Keratinocyte (primary cell): ENCODE measurements around the gene RAB3IP. TPM values are rescaled to one million over a fixed set of nuclear protein-coding genes. Genes with fewer than 3 reads are reported as not detected.
"Not testable (repeated sequence)": the region's sequence is repeated elsewhere in the genome, so short reads cannot be mapped to it uniquely, and the experiment has no call there.

Experiments used
- DNase-seq: peaks from one replicate; pipeline ENCODE4 v3.0.0-alpha.2; 2011; ENCODE audit warnings: low read depth, missing footprints, low spot score
- FAIRE-seq: peaks from 2 replicates; lab custom pipeline; 2011; peaks lifted over from hg19 to GRCh38; lab: Jason Lieb, UNC
- H2AFZ ChIP-seq: 2 replicates; pipeline ENCODE4 v1.6.0; 2012; ENCODE audit warnings: low read length, control low read depth, inconsistent platforms; ENCODE audit not compliant: control insufficient read depth
- H3K27ac ChIP-seq: 2 replicates; pipeline ENCODE4 v1.5.1; 2011; ENCODE audit warnings: low read length; ENCODE audit not compliant: control insufficient read depth, insufficient read depth
- H3K27me3 ChIP-seq: 3 replicates; pipeline ENCODE4 v1.6.0; 2011; ENCODE audit warnings: low read length; ENCODE audit not compliant: control insufficient read depth, insufficient read depth; ENCODE audit errors: extremely low read depth
- H3K36me3 ChIP-seq, 2 experiments: 2 replicates in 1 of 2; 3 replicates in 1 of 2; pipeline ENCODE4 v1.5.1; 2011; ENCODE audit warnings: low read length in 2 of 2, mild to moderate bottlenecking in 1 of 2; ENCODE audit not compliant: control insufficient read depth in 2 of 2, insufficient read depth in 2 of 2; ENCODE audit errors: extremely low read depth in 1 of 2
- H3K4me1 ChIP-seq: 3 replicates; pipeline ENCODE4 v1.5.1; 2011; ENCODE audit warnings: low read length; ENCODE audit not compliant: control insufficient read depth, insufficient read depth; ENCODE audit errors: extremely low read depth
- H3K4me2 ChIP-seq: 3 replicates; pipeline ENCODE4 v1.6.0; 2011; ENCODE audit warnings: low read depth, low read length; ENCODE audit not compliant: control insufficient read depth, insufficient read depth; ENCODE audit errors: extremely low read depth
- H3K4me3 ChIP-seq, 3 experiments: fragments of 200-600 bp in 1 of 3; sonication (generic) in 1 of 3; 2 replicates in 2 of 3; 3 replicates in 1 of 3; pipeline ENCODE4 v1.5.1; 2011 to 2016; ENCODE audit warnings: low read length in 3 of 3, mild to moderate bottlenecking in 3 of 3, control low read depth in 2 of 3, inconsistent platforms in 1 of 3, low read depth in 1 of 3, mixed read lengths in 1 of 3, mixed run types in 1 of 3, moderate library complexity in 1 of 3; ENCODE audit not compliant: control insufficient read depth in 2 of 3, insufficient read depth in 2 of 3; ENCODE audit errors: extremely low read depth in 1 of 3
- H3K79me2 ChIP-seq: 2 replicates; pipeline ENCODE4 v1.6.0; 2012; ENCODE audit warnings: low read length; ENCODE audit not compliant: control insufficient read depth, insufficient read depth
- H3K9ac ChIP-seq: 3 replicates; pipeline ENCODE4 v1.6.0; 2011; ENCODE audit warnings: low read length; ENCODE audit not compliant: control insufficient read depth, insufficient read depth; ENCODE audit errors: extremely low read depth
- H3K9me1 ChIP-seq: 3 replicates; pipeline ENCODE4 v1.6.0; 2011; ENCODE audit warnings: low read length; ENCODE audit not compliant: control insufficient read depth, insufficient read depth; ENCODE audit errors: extremely low read depth
- H3K9me3 ChIP-seq: 2 replicates; pipeline ENCODE4 v1.5.1; 2012; ENCODE audit warnings: low read depth, low read length; ENCODE audit not compliant: control insufficient read depth
- H4K20me1 ChIP-seq: 3 replicates; pipeline ENCODE4 v1.6.0; 2011; ENCODE audit warnings: low read length; ENCODE audit not compliant: control insufficient read depth, insufficient read depth; ENCODE audit errors: extremely low read depth
- EZH2 ChIP-seq: IDR thresholded peaks from one replicate; pipeline ENCODE4 v1.6.1; 2012; ENCODE audit warnings: inconsistent platforms, mild to moderate bottlenecking, low read length, moderate library complexity
- dilution Hi-C: fragments of 300-500 bp; cut with MboI; formaldehyde crosslinking; loops from one replicate; pipeline ENCODE4 v1.7.0; 2020; ENCODE audit warnings: low sequenced_read_pairs; ENCODE audit not compliant: extremely low pct_ligation_motif_present
- polyA plus RNA-seq, 5 experiments: library from polyadenylated mRNA; depleted of rRNA in 3 of 5; stranded (reverse) in 3 of 5; stranded (forward) in 1 of 5; unstranded in 1 of 5; fragments of >200 nt; gene quantifications; 1 replicate in 1 of 5; 2 replicates in 3 of 5; 3 replicates in 1 of 5; pipeline versions ENCODE4 v1.2.1 to v1.2.3, GENCODE V29; 2011 to 2012; ENCODE audit warnings: missing spikeins in 2 of 5, low read depth in 1 of 5, low replicate concordance in 1 of 5
- TF ChIP-seq, protein P1 (sequence below), 3 experiments: IDR thresholded peaks in 1 of 3; conservative IDR thresholded peaks in 1 of 3; optimal IDR thresholded peaks in 1 of 3; 2 replicates in 2 of 3; 3 replicates in 1 of 3; pipeline versions ENCODE3 to v1.5.1; 2011; ENCODE audit warnings: low read length in 3 of 3, mild to moderate bottlenecking in 3 of 3, moderate library complexity in 2 of 3, control low read depth in 1 of 3, inconsistent platforms in 1 of 3; ENCODE audit not compliant: insufficient read depth in 2 of 3; ENCODE audit errors: extremely low read depth in 1 of 3

Gene RAB3IP
- polyA plus RNA-seq, 1 donor (not counting 4 experiments of a cell fraction or from before 2014, with no cell fraction given) = 30.6 TPM

DNA sequence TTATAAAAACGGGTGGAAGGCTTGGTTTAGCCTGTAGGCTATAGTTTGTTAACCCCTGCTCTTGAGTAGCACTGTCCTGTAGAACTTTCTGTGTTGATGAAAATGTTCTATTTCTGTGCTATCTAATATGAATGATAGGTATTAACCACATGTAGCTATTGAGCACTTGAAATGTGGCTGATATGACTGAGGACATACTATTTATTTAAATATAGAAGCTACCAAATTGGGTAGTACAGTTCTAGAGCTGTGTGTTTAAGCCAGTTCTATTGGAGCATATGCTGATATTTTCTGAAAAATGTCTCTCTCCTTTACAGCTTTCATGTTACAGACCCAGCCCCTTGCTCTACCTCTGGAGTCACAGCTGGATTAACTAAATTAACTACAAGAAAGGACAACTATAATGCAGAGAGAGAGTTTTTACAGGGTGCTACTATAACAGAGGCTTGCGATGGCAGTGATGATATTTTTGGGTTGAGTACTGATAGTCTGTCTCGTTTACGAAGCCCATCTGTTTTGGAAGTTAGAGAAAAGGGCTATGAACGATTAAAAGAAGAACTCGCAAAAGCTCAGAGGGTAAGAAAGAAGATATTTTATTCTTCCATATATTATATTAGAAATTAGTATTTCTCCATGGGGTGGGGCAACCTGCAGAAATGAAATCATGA lies 17.6 kb downstream of the RAB3IP start:
- H3K9me1 ChIP-seq = no peaks in the 10 kb centered on the region
- peaks cover 0 to 2% of the 10 kb centered on the region in 2 experiments for H3K36me3 ChIP-seq
- no peak overlapping the region for H3K4me3 ChIP-seq
- H3K4me2 ChIP-seq = no peak overlapping the region
- H3K27me3 ChIP-seq = no peaks in the 10 kb centered on the region
- no peaks in the 10 kb centered on the region for H3K4me1 ChIP-seq
- H3K27ac ChIP-seq = no peak overlapping the region
- dilution Hi-C loops = no loop called here
- DNase-seq = no peak
- H2AFZ ChIP-seq = no peak overlapping the region
- H4K20me1 ChIP-seq = no peaks in the 10 kb centered on the region
- FAIRE-seq = no peak
- TF ChIP-seq, protein P1, sequence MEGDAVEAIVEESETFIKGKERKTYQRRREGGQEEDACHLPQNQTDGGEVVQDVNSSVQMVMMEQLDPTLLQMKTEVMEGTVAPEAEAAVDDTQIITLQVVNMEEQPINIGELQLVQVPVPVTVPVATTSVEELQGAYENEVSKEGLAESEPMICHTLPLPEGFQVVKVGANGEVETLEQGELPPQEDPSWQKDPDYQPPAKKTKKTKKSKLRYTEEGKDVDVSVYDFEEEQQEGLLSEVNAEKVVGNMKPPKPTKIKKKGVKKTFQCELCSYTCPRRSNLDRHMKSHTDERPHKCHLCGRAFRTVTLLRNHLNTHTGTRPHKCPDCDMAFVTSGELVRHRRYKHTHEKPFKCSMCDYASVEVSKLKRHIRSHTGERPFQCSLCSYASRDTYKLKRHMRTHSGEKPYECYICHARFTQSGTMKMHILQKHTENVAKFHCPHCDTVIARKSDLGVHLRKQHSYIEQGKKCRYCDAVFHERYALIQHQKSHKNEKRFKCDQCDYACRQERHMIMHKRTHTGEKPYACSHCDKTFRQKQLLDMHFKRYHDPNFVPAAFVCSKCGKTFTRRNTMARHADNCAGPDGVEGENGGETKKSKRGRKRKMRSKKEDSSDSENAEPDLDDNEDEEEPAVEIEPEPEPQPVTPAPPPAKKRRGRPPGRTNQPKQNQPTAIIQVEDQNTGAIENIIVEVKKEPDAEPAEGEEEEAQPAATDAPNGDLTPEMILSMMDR (optimal IDR thresholded peaks at IDR 0.05 in 1 of 3, IDR thresholded peaks at IDR 0.05 in 1 of 3, conservative IDR thresholded peaks at IDR 0.05 in 1 of 3; ENCODE audit: extremely low read depth in 1 of 3, insufficient read depth in 2 of 3, low read length in 3 of 3) = no peak
- TF ChIP-seq EZH2 = no peak
- no peaks in the 10 kb centered on the region for H3K79me2 ChIP-seq
- H3K9ac ChIP-seq = no peak overlapping the region
- H3K9me3 ChIP-seq = no peaks in the 10 kb centered on the region

- Histone ChIP-seq H3K27ac (no peak overlapping the region), H3K4me1 (no peaks in the 10 kb centered on the region), H3K4me2 (no peak overlapping the region), H3K9me3 (no peaks in the 10 kb centered on the region), H4K20me1 (no peaks in the 10 kb centered on the region), H3K4me3 (no peak overlapping the region), H3K79me2 (no peaks in the 10 kb centered on the region), H2AFZ (no peak overlapping the region), H3K9ac (no peak overlapping the region), H3K27me3 (no peaks in the 10 kb centered on the region), H3K9me1 (no peaks in the 10 kb centered on the region), H3K36me3 (peaks cover 0 to 2% of the 10 kb centered on the region in 2 experiments)
- TF ChIP-seq, protein P1 (optimal IDR thresholded peaks at IDR 0.05 in 1 of 3, IDR thresholded peaks at IDR 0.05 in 1 of 3, conservative IDR thresholded peaks at IDR 0.05 in 1 of 3; ENCODE audit: extremely low read depth in 1 of 3, insufficient read depth in 2 of 3, low read length in 3 of 3) = no peak
- TF ChIP-seq EZH2 = no peak
- no peak for FAIRE-seq
- no peak for DNase-seq
- dilution Hi-C loops = no loop called here
These were observed 19.4 kb downstream of the RAB3IP start for GRCh38 chr12:69758105-69758504.

DNA sequence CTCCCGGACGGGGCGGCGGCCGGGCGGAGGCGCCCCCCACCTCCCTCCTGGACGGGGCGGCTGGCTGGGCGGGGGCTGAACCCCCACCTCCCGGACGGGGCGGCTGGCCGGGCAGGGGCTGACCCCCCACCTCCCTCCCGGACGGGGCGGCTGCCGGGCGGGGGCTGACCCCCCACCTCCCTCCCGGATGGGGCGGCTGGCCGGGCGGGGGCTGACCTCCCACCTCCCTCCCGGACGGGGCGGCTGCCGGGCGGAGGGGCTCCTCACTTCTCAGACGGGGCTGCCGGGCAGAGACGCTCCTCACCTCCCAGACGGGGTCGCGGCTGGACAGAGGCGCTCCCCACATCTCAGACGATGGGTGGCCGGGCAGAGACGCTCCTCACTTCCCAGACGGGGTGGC lies 20.9 kb downstream of the RAB3IP start:
- H3K9ac ChIP-seq, H3K27me3 ChIP-seq, dilution Hi-C loops, FAIRE-seq, H3K36me3 ChIP-seq, H3K79me2 ChIP-seq, H3K9me3 ChIP-seq, H3K4me1 ChIP-seq, H3K4me2 ChIP-seq, H2AFZ ChIP-seq, H3K4me3 ChIP-seq, H4K20me1 ChIP-seq, H3K27ac ChIP-seq, H3K9me1 ChIP-seq, DNase-seq: not testable (repeated sequence)
